ENCODE data around the gene PRPF6.
A peak's percentile ranks its signal among the peaks of the same experiment; 100 is the strongest.

Gene PRPF6

DNA sequence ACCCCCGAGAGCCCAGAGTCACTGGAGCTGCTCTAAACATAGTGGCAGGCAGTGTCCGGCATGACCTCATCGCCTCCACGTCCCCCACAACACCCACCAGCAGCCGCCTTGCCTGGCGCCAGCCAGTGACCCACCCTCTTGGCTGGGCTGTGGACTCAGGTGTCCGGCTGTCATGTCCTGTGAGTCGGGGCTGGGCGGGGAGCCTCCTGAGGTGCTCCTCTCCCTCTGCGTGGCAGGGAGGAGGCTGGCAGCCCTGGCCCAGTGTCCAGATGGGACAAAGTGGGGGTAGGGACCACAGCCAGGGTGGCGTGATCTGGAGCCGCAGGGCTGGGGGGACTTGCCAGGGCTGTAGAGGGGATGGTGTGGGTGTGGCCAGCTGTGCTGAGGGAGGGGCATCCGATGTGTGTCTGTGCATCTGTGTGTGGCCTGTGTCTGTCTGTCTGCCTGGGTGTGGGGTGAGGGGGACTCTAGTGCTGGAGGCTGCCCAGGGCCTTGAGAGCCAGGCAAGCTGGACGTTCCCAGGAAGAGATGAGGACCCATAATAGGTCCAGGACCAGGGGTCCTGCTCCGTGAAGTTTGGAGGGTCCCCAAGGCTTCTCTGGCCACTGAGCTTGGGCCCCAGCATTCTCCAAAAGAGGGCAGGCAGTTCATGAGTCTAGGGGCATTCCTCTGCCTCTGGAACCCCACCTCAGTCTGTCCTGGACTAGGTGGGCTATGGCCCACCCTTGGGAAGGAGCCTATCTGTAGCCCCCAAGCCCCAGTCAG, 70.8 kb downstream of the PRPF6 start:
- H3K4me2 ChIP-seq = peak overlapping the region; percentile 94
- H4K20me1 ChIP-seq = peaks cover 12% of the 10 kb centered on the region
- H3K27me3 ChIP-seq = peaks cover 77% of the 10 kb centered on the region
- H3K27ac ChIP-seq = no peak overlapping the region
- H3K9me3 ChIP-seq = no peaks in the 10 kb centered on the region
- H3K36me3 ChIP-seq = no peaks in the 10 kb centered on the region
- peaks cover 82% of the 10 kb centered on the region for H3K4me1 ChIP-seq
- no peak for TF ChIP-seq Cebpa-rat (IDR thresholded peaks at IDR 0.05)
- no peak overlapping the region for H3K9ac ChIP-seq
- H3K4me3 ChIP-seq = no peak overlapping the region

DNA sequence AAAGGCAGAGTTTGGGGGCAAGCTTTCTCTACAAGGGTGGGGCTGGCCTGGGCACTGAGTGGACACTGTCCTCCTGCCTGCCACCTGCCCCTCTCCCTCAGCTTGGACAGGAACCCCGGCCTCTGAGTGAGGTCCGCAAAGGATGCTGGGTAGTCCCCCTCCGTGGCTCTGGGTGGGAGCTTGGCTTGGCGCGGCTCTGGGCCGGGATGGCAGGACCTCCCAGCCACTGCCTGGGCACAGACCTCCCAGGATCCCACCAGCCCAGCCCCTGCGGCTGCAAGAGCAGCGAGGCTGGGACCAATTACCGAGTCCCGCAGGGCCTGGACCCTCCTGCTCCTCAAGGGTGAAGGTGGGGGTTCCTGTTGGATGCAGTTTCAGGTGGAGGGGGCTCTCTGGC, 71.4 kb downstream of the PRPF6 start:
- no peak for TF ChIP-seq Cebpa-rat (IDR thresholded peaks at IDR 0.05)
- no peak overlapping the region for H3K4me3 ChIP-seq
- peaks cover 71% of the 10 kb centered on the region for H3K27me3 ChIP-seq
- no peaks in the 10 kb centered on the region for H3K36me3 ChIP-seq
- no peak overlapping the region for H3K9ac ChIP-seq
- H3K4me1 ChIP-seq = peaks cover 88% of the 10 kb centered on the region
- H4K20me1 ChIP-seq = peaks cover 12% of the 10 kb centered on the region
- H3K4me2 ChIP-seq = peak overlapping the region; percentile 6; the same call in 1 of the 2 replicates
- H3K9me3 ChIP-seq = no peaks in the 10 kb centered on the region
- no peak overlapping the region for H3K27ac ChIP-seq

DNA sequence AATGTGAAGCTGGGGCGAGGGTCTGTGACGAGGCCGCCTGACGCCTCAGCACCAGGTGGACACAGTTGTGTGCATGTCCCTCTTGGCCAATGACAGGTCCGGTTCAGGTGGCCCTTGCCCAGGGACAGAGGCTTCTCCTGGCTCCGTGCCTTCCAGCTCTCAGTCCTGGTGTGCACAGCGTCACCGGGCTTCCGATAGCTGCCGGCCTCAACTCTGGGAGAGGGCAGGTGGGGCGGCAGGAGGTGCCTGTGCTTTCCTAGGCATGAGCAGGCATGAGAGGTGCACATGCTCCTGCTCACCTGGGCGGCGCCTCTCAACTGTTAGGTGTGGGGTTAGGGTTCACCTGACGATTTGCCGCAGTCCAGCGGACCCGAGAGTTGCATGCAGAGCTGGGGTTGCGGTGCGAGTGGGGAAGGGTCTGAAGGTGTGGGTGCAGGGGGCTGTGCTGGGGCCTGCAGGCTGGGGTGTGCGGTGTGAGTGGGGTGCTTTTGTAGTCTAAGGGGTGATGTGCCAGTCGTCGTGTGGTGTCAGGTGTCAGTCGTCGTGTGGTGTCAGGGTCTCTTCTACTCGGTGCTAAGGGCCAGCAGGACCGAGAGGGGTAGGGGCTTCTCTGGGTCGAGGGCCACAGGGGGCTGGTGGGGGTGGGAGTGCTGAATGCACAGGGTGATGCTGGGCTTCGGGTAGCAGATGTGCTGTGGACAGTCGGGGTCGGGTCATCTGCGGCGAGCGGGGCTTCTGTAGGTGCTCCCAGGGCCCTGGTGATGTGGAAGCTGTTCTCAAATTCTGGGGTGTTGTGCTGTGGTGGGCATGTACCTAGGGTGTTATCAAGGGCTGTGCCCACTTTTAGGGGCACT, 72.3 kb downstream of the PRPF6 start:
- Histone ChIP-seq H3K9ac (peak overlapping the region; percentile 61), H3K9me3 (no peaks in the 10 kb centered on the region), H3K36me3 (no peaks in the 10 kb centered on the region), H3K4me3 (no peak overlapping the region), H3K4me1 (peaks cover 91% of the 10 kb centered on the region), H3K27ac (0 out of 2 replicates have a peak overlapping the region, but pooled peaks have one; percentile 46), H4K20me1 (peaks cover 5% of the 10 kb centered on the region), H3K4me2 (peak overlapping the region; percentile 89), H3K27me3 (peaks cover 62% of the 10 kb centered on the region)
- no peak for TF ChIP-seq Cebpa-rat (IDR thresholded peaks at IDR 0.05)

DNA sequence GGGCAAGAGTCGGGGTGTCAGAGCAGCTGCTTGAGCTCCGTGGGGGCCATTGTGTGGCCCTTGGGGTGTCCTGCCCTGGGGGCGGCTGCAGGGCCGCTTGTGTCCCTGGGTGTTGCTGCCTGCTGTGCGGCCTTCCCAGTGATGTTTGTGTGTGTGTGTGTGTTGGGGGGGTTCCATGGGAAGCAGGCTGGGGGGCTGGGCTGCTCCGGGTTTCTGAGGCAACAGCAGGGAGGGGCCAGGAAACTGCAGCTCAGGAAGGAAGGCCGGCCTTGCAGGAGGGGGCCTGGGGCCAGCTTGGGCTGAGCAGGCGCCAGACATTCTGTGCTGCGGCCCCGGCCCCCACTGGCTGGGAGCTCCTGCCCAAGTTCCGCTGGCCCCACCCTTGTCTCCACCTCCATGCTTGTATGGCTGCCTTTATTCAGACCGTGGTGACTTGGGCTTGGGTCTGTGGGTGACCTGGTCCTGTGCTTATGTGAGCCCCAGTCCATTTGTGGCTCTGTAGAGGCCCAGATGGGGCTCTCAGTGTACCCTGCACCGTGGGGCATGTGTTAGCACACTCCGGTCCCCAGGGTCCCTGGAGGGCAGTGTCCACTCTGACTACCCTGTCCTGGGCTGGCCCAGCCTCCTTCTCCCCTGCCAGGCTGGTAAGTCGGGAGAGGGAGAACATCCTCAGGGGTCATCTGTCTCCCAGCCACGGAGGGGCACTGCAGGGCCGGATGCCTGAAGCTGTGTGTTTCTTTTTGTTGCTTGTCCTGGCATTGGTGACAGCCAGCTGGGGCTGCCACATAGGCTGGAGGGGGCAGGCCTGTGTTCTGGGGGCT, 73.1 kb downstream of the PRPF6 start:
- Histone ChIP-seq H4K20me1 (no peaks in the 10 kb centered on the region), H3K4me3 (0 out of 2 replicates have a peak overlapping the region, but pooled peaks have one; percentile 18), H3K27me3 (peaks cover 54% of the 10 kb centered on the region), H3K4me2 (peak overlapping the region; percentile 89), H3K27ac (0 out of 2 replicates have a peak overlapping the region, but pooled peaks have one; percentile 46), H3K9me3 (no peaks in the 10 kb centered on the region), H3K9ac (peak overlapping the region; percentile 61), H3K4me1 (peaks cover 91% of the 10 kb centered on the region), H3K36me3 (no peaks in the 10 kb centered on the region)
- no peak for TF ChIP-seq Cebpa-rat (IDR thresholded peaks at IDR 0.05)

DNA sequence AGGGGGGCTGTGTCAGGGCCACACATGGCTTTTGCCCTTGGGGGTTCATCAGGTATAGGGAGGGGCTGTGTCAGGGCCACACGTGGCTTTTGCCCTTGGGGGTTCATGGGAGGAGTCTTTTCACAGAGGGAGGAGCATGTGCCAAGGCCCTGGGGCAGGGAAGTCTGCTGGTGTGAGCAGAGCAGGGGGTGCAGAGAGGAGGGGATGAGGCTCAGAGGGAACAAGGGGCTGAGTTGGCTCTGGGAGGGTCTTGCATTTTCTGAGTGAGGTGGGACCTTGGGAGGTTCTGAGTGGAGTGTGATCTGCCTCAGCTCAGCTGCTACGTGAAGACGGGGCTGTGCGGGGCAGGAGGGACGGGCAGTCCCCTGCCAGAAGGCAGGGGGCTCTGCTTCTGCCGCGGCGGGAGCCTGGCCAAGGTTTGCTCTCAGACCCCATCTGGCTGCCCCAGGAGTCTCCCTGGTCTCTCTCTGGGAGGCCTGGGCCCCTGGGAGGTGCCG, 74.5 kb downstream of the PRPF6 start:
- Histone ChIP-seq H3K27me3 (peaks cover 40% of the 10 kb centered on the region), H3K27ac (0 out of 2 replicates have a peak overlapping the region, but pooled peaks have one; percentile 30), H3K4me3 (no peak overlapping the region), H3K9ac (peak overlapping the region; percentile 53; the same call in 1 of the 2 replicates), H4K20me1 (no peaks in the 10 kb centered on the region), H3K9me3 (no peaks in the 10 kb centered on the region), H3K4me1 (peaks cover 83% of the 10 kb centered on the region), H3K36me3 (no peaks in the 10 kb centered on the region), H3K4me2 (peak overlapping the region; percentile 89)
- no peak for TF ChIP-seq Cebpa-rat (IDR thresholded peaks at IDR 0.05)

DNA sequence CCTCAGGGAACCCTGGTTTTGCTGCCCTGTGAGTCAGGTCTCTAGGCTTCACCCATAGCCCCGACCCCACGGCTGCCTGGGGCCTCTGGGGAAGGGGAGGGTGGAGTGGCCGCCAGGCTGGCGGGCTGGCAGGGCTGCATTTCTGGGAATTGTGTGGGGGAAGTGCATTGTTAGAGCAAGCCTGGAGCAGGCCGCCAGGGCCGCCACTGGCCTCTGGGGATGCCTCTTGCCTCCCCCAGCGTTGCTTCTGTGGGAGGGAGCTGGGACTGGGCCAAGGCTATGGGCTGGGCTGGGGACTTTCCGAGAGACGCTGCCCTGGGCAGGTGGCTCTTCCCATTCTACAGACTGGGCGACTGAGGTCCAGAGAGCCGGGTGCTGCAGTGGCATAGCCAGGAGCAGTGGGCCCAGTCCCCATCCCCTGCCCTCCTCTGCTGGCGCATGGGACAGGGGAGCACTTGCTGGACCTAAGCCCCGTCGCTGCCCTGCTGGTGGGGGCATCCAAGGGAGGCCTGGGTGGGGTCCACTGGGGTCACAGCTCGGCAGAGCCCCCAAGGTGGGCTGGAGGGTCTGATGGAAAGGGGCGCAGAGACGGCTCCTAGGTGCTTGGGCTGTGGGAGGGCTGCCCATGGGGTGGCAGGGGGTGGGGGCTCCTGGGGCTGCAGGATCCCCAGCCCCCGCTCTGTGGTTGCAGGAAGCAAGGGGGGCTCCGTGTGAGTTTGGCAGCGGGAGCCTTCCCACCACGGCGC, 75.1 kb downstream of the PRPF6 start:
- Histone ChIP-seq H4K20me1 (no peaks in the 10 kb centered on the region), H3K27me3 (peaks cover 33% of the 10 kb centered on the region), H3K9ac (peak overlapping the region; percentile 53; the same call in 1 of the 2 replicates), H3K27ac (0 out of 2 replicates have a peak overlapping the region, but pooled peaks have one; percentile 30), H3K36me3 (no peaks in the 10 kb centered on the region), H3K4me1 (peaks cover 77% of the 10 kb centered on the region), H3K4me3 (no peak overlapping the region), H3K4me2 (peak overlapping the region; percentile 89), H3K9me3 (no peaks in the 10 kb centered on the region)
- no peak for TF ChIP-seq Cebpa-rat (IDR thresholded peaks at IDR 0.05)

DNA sequence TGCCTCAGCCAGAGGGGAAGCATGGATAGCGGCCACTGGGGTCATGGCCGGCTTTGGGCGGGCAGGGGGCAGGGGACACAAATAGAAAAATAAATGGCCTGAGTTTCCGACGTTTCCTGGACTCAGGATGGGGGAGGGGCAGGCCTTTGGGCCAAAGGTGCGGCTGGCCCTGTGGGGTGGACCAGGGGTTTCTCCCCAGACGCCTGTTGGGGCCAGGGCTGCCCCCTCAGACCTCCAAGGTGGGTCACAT, 75.6 kb downstream of the PRPF6 start:
- no peaks in the 10 kb centered on the region for H3K9me3 ChIP-seq
- peak overlapping the region; percentile 89 for H3K4me2 ChIP-seq
- no peak overlapping the region for H3K4me3 ChIP-seq
- no peaks in the 10 kb centered on the region for H3K36me3 ChIP-seq
- no peaks in the 10 kb centered on the region for H4K20me1 ChIP-seq
- peaks cover 28% of the 10 kb centered on the region for H3K27me3 ChIP-seq
- peak overlapping the region; percentile 60 for H3K27ac ChIP-seq
- no peak for TF ChIP-seq Cebpa-rat (IDR thresholded peaks at IDR 0.05)
- H3K9ac ChIP-seq = no peak overlapping the region
- peaks cover 72% of the 10 kb centered on the region for H3K4me1 ChIP-seq

DNA sequence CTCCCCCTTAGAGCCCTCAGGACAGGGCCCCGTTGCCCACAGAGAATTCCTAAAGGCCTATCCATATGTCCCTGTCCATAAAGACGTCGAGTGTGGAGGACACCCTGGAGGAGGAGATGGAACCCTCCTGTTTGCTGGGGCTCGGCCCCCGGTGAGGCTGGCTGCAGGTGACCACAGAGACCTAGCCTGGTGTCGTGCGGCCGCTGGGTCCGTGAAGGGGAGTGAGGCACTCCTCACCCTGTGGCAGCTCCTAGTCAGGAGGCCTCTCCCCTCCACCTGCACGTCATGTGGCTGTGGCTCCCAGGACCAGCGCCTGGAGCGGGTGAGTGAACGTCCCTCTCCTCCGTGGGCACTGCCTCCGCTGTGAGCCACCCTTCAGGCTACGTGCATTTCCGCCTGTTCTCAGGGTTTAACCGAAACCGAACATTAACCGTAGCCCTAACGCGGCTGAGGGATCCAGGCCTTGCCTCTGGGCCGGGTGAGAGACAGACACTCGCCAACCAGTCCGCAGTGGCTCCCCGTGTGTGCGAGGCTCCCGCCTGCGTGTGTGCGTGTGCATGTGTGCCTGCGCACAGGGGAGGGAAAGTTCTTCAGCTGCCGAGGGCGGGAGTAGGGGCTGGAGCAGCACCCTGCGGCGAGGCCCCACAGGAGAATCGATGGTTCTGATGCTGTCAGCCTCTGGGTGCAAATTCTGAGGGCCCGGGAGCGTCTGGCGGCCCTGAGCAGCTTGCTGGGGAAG, 76.1 kb downstream of the PRPF6 start:
- H3K27ac ChIP-seq = peak overlapping the region; percentile 60
- peak overlapping the region; percentile 89 for H3K4me2 ChIP-seq
- H3K4me1 ChIP-seq = peaks cover 70% of the 10 kb centered on the region

More for the DNA sequence above, 76.1 kb downstream of the PRPF6 start:
- Histone ChIP-seq H3K27me3 (peaks cover 24% of the 10 kb centered on the region), H3K9me3 (no peaks in the 10 kb centered on the region), H3K36me3 (no peaks in the 10 kb centered on the region), H3K4me3 (no peak overlapping the region), H3K9ac (no peak overlapping the region), H4K20me1 (no peaks in the 10 kb centered on the region)
- TF ChIP-seq Cebpa-rat (IDR thresholded peaks at IDR 0.05) = no peak
